GM12878 (cell line): ENCODE data around the gene MAN2A2. TPM values are rescaled to one million over a fixed set of nuclear protein-coding genes. Genes with fewer than 3 reads are reported as not detected.
"Not testable (repeated sequence)": the region's sequence is repeated elsewhere in the genome, so short reads cannot be mapped to it uniquely, and the experiment has no call there.

ENCODE experiments used
- ATAC-seq: fragments of 200-7000 bp; cut with Tn5 transposase; 3 replicates; pipeline ENCODE4 v1.9.1; 2020; ENCODE audit warnings: mild to moderate bottlenecking, moderate library complexity
- BruUV-seq: library from RNA; stranded (reverse); fragments of 400-500 nt; replicated peaks from 2 replicates; lab custom pipeline; 2021; lab: Mats Ljungman, UMichigan
- CTCF ChIA-PET: fragments of 300-600 bp; sonication (Branson Sonifier 250); formaldehyde crosslinking; extraction: SDS; loops from one replicate; lab custom pipeline; 2021; ENCODE audit warnings: inconsistent platforms; lab: Yijun Ruan, JAX
- POLR2A ChIA-PET: fragments of 350-600 bp; formaldehyde crosslinking; extraction: SDS; loops from one replicate; lab custom pipeline; 2021; ENCODE audit warnings: inconsistent platforms; lab: Charles Lee
- RAD21 ChIA-PET: fragments of 300-600 bp; sonication (Branson Sonifier 250); formaldehyde crosslinking; loops from one replicate; lab custom pipeline; 2023; ENCODE audit warnings: antibody characterized with exemption; ENCODE audit not compliant: unreplicated experiment; lab: Charles Lee
- SMC1A ChIA-PET: fragments of 300-600 bp; sonication (Branson Sonifier 250); formaldehyde crosslinking; loops from one replicate; lab custom pipeline; 2023; ENCODE audit not compliant: unreplicated experiment, uncharacterized antibody; lab: Charles Lee
- DNase-seq: peaks from one replicate; pipeline ENCODE4 v3.0.0-alpha.2; 2011; ENCODE audit warnings: low read depth, low spot score
- FAIRE-seq: peaks from 3 replicates; lab custom pipeline; 2011; peaks lifted over from hg19 to GRCh38; lab: Jason Lieb, UNC
- H2AFZ ChIP-seq: 2 replicates; pipeline ENCODE4 v1.6.0; 2011; ENCODE audit warnings: low read depth, low read length, control low read depth; ENCODE audit not compliant: control insufficient read depth
- H3K27ac ChIP-seq: 2 replicates; pipeline ENCODE4 v1.5.1; 2011; ENCODE audit warnings: control low read depth; ENCODE audit not compliant: control insufficient read depth, insufficient read depth
- H3K27me3 ChIP-seq, 2 experiments: replicated peaks in 1 of 2; 2 replicates each; pipeline versions ENCODE4 v1.6.0 to v1.6.1; 2011; ENCODE audit warnings: low read length in 1 of 2; ENCODE audit not compliant: control insufficient read depth in 2 of 2, insufficient read depth in 2 of 2
- H3K36me3 ChIP-seq, 2 experiments: 2 replicates each; pipeline ENCODE4 v1.5.1; 2011; ENCODE audit warnings: low read length in 1 of 2; ENCODE audit not compliant: control insufficient read depth in 2 of 2, insufficient read depth in 2 of 2
- H3K4me1 ChIP-seq: 2 replicates; pipeline ENCODE4 v1.6.1; 2011; ENCODE audit warnings: mild to moderate bottlenecking, low read length, moderate library complexity, mixed read lengths; ENCODE audit not compliant: control insufficient read depth, insufficient read depth
- H3K4me2 ChIP-seq: 2 replicates; pipeline ENCODE4 v1.6.0; 2011; ENCODE audit warnings: control low read depth; ENCODE audit not compliant: control insufficient read depth, insufficient read depth
- H3K4me3 ChIP-seq: fragments of 200-600 bp; sonication (generic); 2 replicates; pipeline ENCODE4 v1.5.1; 2016
- H3K79me2 ChIP-seq: 2 replicates; pipeline ENCODE4 v1.6.0; 2011; ENCODE audit warnings: low read length; ENCODE audit not compliant: control insufficient read depth, insufficient read depth
- H3K9ac ChIP-seq: 2 replicates; pipeline ENCODE4 v1.8.0; 2011; ENCODE audit warnings: low read length, control low read depth, mixed read lengths; ENCODE audit not compliant: control insufficient read depth, insufficient read depth
- H3K9me3 ChIP-seq: replicated peaks from 3 replicates; pipeline ENCODE4 v1.5.1; 2011; ENCODE audit warnings: mild to moderate bottlenecking, low read length; ENCODE audit not compliant: control insufficient read depth, insufficient read depth
- H4K20me1 ChIP-seq: 2 replicates; pipeline ENCODE4 v1.6.0; 2011; ENCODE audit not compliant: control insufficient read depth, insufficient read depth
- BACH1 ChIP-seq: fragments of 450-650 bp; IDR thresholded peaks from 2 replicates; pipeline ENCODE4 v1.6.1; 2017; ENCODE audit warnings: mild to moderate bottlenecking, borderline replicate concordance
- BHLHE40 ChIP-seq, 2 experiments: fragments of 450-650 bp in 1 of 2; IDR thresholded peaks; 2 replicates each; pipeline ENCODE4 v1.6.1; 2011 to 2017; ENCODE audit warnings: low read depth in 2 of 2, borderline replicate concordance in 1 of 2, improper control_type of control experiment in 1 of 2, low read length in 1 of 2, mild to moderate bottlenecking in 1 of 2
- FOXM1 ChIP-seq: IDR thresholded peaks from 2 replicates; pipeline ENCODE4 v1.6.1; 2012; ENCODE audit warnings: low read depth, mild to moderate bottlenecking, inconsistent platforms, low read length, moderate library complexity
- GATAD2B ChIP-seq: fragments of 450-650 bp; conservative IDR thresholded peaks from 2 replicates; pipeline ENCODE4 v1.6.1; 2017; ENCODE audit warnings: low read depth, mild to moderate bottlenecking, moderate library complexity
- IKZF1 ChIP-seq: fragments of 450-650 bp; conservative IDR thresholded peaks from 2 replicates; pipeline ENCODE4 v1.6.1; 2017; ENCODE audit warnings: antibody characterized with exemption, mild to moderate bottlenecking
- IRF4 ChIP-seq: IDR thresholded peaks from 2 replicates; pipeline ENCODE4 v1.6.1; 2011; ENCODE audit warnings: low read depth, low read length
- MEF2A ChIP-seq: IDR thresholded peaks from 2 replicates; pipeline ENCODE4 v1.6.1; 2011; ENCODE audit warnings: low read depth, mild to moderate bottlenecking, low read length, moderate library complexity; ENCODE audit not compliant: insufficient read depth
- MTA2 ChIP-seq: fragments of 450-650 bp; IDR thresholded peaks from 2 replicates; pipeline ENCODE4 v1.6.1; 2016; ENCODE audit warnings: low read depth, mild to moderate bottlenecking, moderate library complexity
- NBN ChIP-seq: fragments of 450-650 bp; IDR thresholded peaks from 2 replicates; pipeline ENCODE4 v1.6.1; 2016
- NR2F1 ChIP-seq: fragments of 450-650 bp; conservative IDR thresholded peaks from 2 replicates; pipeline ENCODE4 v1.6.1; 2017; ENCODE audit warnings: mild to moderate bottlenecking
- PAX5 ChIP-seq: IDR thresholded peaks from 2 replicates; pipeline ENCODE4 v1.6.1; 2011; ENCODE audit warnings: low read depth, low read length, borderline replicate concordance
- POU2F2 ChIP-seq: IDR thresholded peaks from 3 replicates; pipeline ENCODE4 v1.6.1; 2011; ENCODE audit warnings: low read depth, mild to moderate bottlenecking, low read length, borderline replicate concordance
- SP1 ChIP-seq: IDR thresholded peaks from one replicate; pipeline ENCODE4 v1.6.1; 2011; ENCODE audit warnings: low read depth, low read length
- TCF12 ChIP-seq: IDR thresholded peaks from 2 replicates; pipeline ENCODE4 v1.6.1; 2011; ENCODE audit warnings: low read depth, mild to moderate bottlenecking, low read length
- TCF3 ChIP-seq: IDR thresholded peaks from 2 replicates; pipeline ENCODE4 v1.6.1; 2012; ENCODE audit warnings: low read depth, mild to moderate bottlenecking, low read length, borderline replicate concordance; ENCODE audit not compliant: insufficient read depth
- WGBS: methylation state at CpG from one replicate; pipeline ENCODE4 v1.1.6; 2016; ENCODE audit warnings: low lambda C conversion rate; ENCODE audit not compliant: insufficient replicate concordance, insufficient coverage; ENCODE audit errors: missing lambda C conversion rate; 5-methylcytosine and 5-hydroxymethylcytosine counted together
- in situ Hi-C: fragments of 300-500 bp; cut with MboI; formaldehyde crosslinking; loops from 9 replicates; pipeline ENCODE4 v1.14.3; 2018; ENCODE audit warnings: mixed read lengths
- intact Hi-C: fragments of 100-400 bp; cut with micrococcal nuclease; formaldehyde crosslinking; loops from one replicate; pipeline ENCODE4 v1.14.2; 2022; ENCODE audit not compliant: unreplicated experiment
- polyA plus RNA-seq, 11 experiments: library from polyadenylated mRNA; depleted of rRNA in 4 of 11; unstranded in 6 of 11; stranded (reverse) in 5 of 11; fragments of >200 nt; fragmentation: Nextera tagmentation in 4 of 11; fragmentation: Illumina TruSeq in 1 of 11; extraction: Ambion mirVana in 4 of 11; extraction: Trizol in 1 of 11; gene quantifications; 1 replicate in 1 of 11; 2 replicates in 10 of 11; pipeline versions ENCODE4 v1.2.1 to v1.2.3, GENCODE V29; 2011 to 2016; ENCODE audit warnings: inconsistent platforms in 2 of 11, missing spikeins in 2 of 11, low read depth in 1 of 11
- total RNA-seq, 4 experiments: library from RNA; depleted of rRNA in 3 of 4; stranded (reverse); fragments of >200 nt in 3 of 4; fragmentation: Illumina TruSeq in 1 of 4; extraction: Trizol in 1 of 4; gene quantifications; 2 replicates each; pipeline versions ENCODE4 v1.2.1 to v1.2.3, GENCODE V29; 2013 to 2021
- TF ChIP-seq, protein P1 (sequence below): IDR thresholded peaks from 2 replicates; pipeline ENCODE4 v1.6.1; 2011; ENCODE audit warnings: borderline replicate concordance, low read depth, mild to moderate bottlenecking, moderate library complexity, low read length; ENCODE audit not compliant: insufficient read depth, poor library complexity, severe bottlenecking
- TF ChIP-seq, protein P2 (sequence below): fragments of 450-650 bp; conservative IDR thresholded peaks from 2 replicates; pipeline ENCODE4 v1.6.1; 2017; ENCODE audit warnings: mild to moderate bottlenecking, moderate library complexity
- TF ChIP-seq, protein P3 (sequence below), 3 experiments: IDR thresholded peaks in 2 of 3; conservative IDR thresholded peaks in 1 of 3; 2 replicates each; pipeline ENCODE4 v1.5.1; 2011; ENCODE audit warnings: low read depth in 3 of 3, low read length in 3 of 3, mild to moderate bottlenecking in 3 of 3, control low read depth in 2 of 3, moderate library complexity in 2 of 3, inconsistent platforms in 1 of 3, mixed read lengths in 1 of 3; ENCODE audit not compliant: control insufficient read depth in 2 of 3, insufficient read depth in 1 of 3; ENCODE audit errors: extremely low read depth in 1 of 3

The MAN2A2 gene
- total and polyA plus RNA-seq, 10 of the 15 experiments (the other 5 are each of a cell fraction or from before 2014, with no cell fraction given), result 4.2 to 79.4 (median 23.2) TPM

DNA sequence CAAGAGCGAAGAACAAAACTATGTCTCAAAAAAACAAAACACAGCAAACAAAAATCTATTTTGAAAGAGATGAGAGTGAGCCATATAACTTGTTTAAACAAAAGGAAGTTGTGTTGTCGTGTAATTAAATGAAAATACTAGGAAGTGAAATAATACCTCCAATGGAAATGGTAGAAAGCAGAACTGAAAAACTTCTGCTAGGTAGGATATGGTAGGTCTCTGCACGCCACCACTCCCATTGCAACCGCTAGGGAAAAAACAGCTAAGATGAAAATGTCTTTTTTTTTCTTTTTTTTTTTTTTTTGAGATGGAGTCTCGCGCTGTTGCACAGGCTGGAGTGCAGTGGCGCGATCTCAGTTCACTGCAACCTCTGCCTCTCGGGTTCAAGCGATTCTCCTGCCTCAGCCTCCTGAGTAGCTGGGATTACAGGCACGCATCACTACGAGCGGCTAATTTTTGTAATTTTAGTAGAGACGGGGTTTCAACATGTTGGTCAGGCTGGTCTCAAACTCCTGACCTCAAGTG, 5.9 kb upstream of the MAN2A2 start:
- in situ Hi-C loops, result not testable (repeated sequence)
- TF ChIP-seq MTA2 (peak; percentile 87), GATAD2B (peak; percentile 35; the same call in 1 of the 2 replicates), POU2F2 (peak; percentile 67; the same call in 1 of the 3 replicates), FOXM1 (peak; percentile 94), BACH1 (peak; percentile 47; the same call in 1 of the 2 replicates), PAX5 (peak; percentile 52; the same call in 1 of the 2 replicates), SP1 (peak; percentile 59), IKZF1 (peak; percentile 96), MEF2A (peak; percentile 77), TCF12 (peak; percentile 82), IRF4 (peak; percentile 85; the same call in 1 of the 2 replicates), NBN (peak; percentile 76), NR2F1 (0 out of 2 replicates have a peak, but pooled peaks have one; percentile 19), TCF3 (peak; percentile 65; the same call in 1 of the 2 replicates), BHLHE40 (IDR thresholded peaks at IDR 0.05; ENCODE audit: borderline replicate concordance in 1 of 2, low read depth in 2 of 2, low read length in 1 of 2) (peak; percentile 73 to 77; a peak in 3 of 4 replicates)
- TF ChIP-seq, protein P1, sequence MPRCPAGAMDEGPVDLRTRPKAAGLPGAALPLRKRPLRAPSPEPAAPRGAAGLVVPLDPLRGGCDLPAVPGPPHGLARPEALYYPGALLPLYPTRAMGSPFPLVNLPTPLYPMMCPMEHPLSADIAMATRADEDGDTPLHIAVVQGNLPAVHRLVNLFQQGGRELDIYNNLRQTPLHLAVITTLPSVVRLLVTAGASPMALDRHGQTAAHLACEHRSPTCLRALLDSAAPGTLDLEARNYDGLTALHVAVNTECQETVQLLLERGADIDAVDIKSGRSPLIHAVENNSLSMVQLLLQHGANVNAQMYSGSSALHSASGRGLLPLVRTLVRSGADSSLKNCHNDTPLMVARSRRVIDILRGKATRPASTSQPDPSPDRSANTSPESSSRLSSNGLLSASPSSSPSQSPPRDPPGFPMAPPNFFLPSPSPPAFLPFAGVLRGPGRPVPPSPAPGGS, result peak; percentile 62
- TF ChIP-seq, protein P2, sequence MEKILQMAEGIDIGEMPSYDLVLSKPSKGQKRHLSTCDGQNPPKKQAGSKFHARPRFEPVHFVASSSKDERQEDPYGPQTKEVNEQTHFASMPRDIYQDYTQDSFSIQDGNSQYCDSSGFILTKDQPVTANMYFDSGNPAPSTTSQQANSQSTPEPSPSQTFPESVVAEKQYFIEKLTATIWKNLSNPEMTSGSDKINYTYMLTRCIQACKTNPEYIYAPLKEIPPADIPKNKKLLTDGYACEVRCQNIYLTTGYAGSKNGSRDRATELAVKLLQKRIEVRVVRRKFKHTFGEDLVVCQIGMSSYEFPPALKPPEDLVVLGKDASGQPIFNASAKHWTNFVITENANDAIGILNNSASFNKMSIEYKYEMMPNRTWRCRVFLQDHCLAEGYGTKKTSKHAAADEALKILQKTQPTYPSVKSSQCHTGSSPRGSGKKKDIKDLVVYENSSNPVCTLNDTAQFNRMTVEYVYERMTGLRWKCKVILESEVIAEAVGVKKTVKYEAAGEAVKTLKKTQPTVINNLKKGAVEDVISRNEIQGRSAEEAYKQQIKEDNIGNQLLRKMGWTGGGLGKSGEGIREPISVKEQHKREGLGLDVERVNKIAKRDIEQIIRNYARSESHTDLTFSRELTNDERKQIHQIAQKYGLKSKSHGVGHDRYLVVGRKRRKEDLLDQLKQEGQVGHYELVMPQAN, result 0 out of 2 replicates have a peak, but pooled peaks have one; percentile 5
- TF ChIP-seq, protein P3, sequence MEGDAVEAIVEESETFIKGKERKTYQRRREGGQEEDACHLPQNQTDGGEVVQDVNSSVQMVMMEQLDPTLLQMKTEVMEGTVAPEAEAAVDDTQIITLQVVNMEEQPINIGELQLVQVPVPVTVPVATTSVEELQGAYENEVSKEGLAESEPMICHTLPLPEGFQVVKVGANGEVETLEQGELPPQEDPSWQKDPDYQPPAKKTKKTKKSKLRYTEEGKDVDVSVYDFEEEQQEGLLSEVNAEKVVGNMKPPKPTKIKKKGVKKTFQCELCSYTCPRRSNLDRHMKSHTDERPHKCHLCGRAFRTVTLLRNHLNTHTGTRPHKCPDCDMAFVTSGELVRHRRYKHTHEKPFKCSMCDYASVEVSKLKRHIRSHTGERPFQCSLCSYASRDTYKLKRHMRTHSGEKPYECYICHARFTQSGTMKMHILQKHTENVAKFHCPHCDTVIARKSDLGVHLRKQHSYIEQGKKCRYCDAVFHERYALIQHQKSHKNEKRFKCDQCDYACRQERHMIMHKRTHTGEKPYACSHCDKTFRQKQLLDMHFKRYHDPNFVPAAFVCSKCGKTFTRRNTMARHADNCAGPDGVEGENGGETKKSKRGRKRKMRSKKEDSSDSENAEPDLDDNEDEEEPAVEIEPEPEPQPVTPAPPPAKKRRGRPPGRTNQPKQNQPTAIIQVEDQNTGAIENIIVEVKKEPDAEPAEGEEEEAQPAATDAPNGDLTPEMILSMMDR (IDR thresholded peaks at IDR 0.05 in 2 of 3, conservative IDR thresholded peaks at IDR 0.05 in 1 of 3; ENCODE audit: control insufficient read depth in 2 of 3, extremely low read depth in 1 of 3, insufficient read depth in 1 of 3, low read depth in 3 of 3, low read length in 3 of 3), result peak in 1 of 3 experiments; percentile 29; a peak in 1 of 6 replicates

More for the DNA sequence above, 5.9 kb upstream of the MAN2A2 start:
- H3K4me1 ChIP-seq, result peaks cover 25% of the 10 kb centered on the region
- H3K36me3 ChIP-seq, H4K20me1 ChIP-seq, H3K4me3 ChIP-seq, H3K79me2 ChIP-seq, H3K9me3 ChIP-seq, H3K27me3 ChIP-seq, H3K9ac ChIP-seq, BruUV-seq, FAIRE-seq, intact Hi-C loops: not testable (repeated sequence)
- DNase-seq (peak; percentile 56), ATAC-seq (peak; percentile 83)
- CTCF ChIA-PET, result interaction anchor here (0.6 to 15.1 kb wide), 4 partner anchors 11 to 129 kb away, joined by 3 to 480 read pairs (median 19); partner anchors contain the start of genes HDDC3 and UNC45A
- H3K27ac ChIP-seq, result peak overlapping the region; percentile 71
- WGBS, result 20% methylated on average over 12 of the region's 14 CpGs
- RAD21 ChIA-PET, result interaction anchor here (1.1 to 5.0 kb wide), 6 partner anchors 11 to 578 kb away, joined by 3 to 58 read pairs (median 5); partner anchors contain the start of genes FES and HDDC3
- H2AFZ ChIP-seq, result peak overlapping the region; percentile 21
- SMC1A ChIA-PET, result interaction anchor here (1.3 to 12.3 kb wide), 4 partner anchors 11 to 249 kb away, joined by 4 to 225 read pairs (median 14); partner anchors contain the start of genes HDDC3 and UNC45A
- POLR2A ChIA-PET, result interaction anchor here (0.6 to 5.4 kb wide), 6 partner anchors 29 to 1926 kb away, joined by 3 to 29 read pairs (median 5); partner anchors contain the start of genes HDDC3 and UNC45A
- H3K4me2 ChIP-seq, result peak overlapping the region; percentile 79; the same call in 1 of the 2 replicates
